Cardiac muscle cell (in vitro differentiated cells and primary cell): Measurements from ENCODE around the gene GAPVD1. TPM values are rescaled to one million over a fixed set of nuclear protein-coding genes. Genes with fewer than 3 reads are reported as not detected.

Experiments
- DNase-seq, 2 donors: peaks; one replicate each; pipeline versions ENCODE4 v3.0.0 to v3.0.0-alpha.2; 2010 to 2017; ENCODE audit warnings: low read depth in 1 of 2, low spot score in 1 of 2
- H3K27ac ChIP-seq: fragments of 200-600 bp; sonication (generic); 2 replicates; pipeline ENCODE4 v1.5.1; 2016
- H3K27me3 ChIP-seq: fragments of 200-600 bp; sonication (generic); 2 replicates; pipeline ENCODE4 v1.6.0; 2016; ENCODE audit warnings: control low read depth
- H3K36me3 ChIP-seq: fragments of 200-600 bp; sonication (generic); 2 replicates; pipeline ENCODE4 v1.5.1; 2016; ENCODE audit warnings: control low read depth
- H3K4me1 ChIP-seq: fragments of 200-600 bp; sonication (generic); 2 replicates; pipeline ENCODE4 v1.8.1; 2017; ENCODE audit warnings: low read depth, mild to moderate bottlenecking, mixed run types
- H3K4me3 ChIP-seq: fragments of 200-600 bp; sonication (generic); 2 replicates; pipeline ENCODE4 v1.5.1; 2016; ENCODE audit warnings: mild to moderate bottlenecking
- H3K9me3 ChIP-seq: fragments of 200-600 bp; sonication (generic); 2 replicates; pipeline ENCODE4 v1.5.1; 2017; ENCODE audit warnings: low read depth, mild to moderate bottlenecking, control low read depth
- polyA plus RNA-seq: library from polyadenylated mRNA; unstranded; fragments of >200 nt; fragmentation: Nextera tagmentation; extraction: Ambion mirVana; gene quantifications from 2 replicates; pipeline ENCODE4 v1.2.1, GENCODE V29; 2016
- total RNA-seq: library from RNA; depleted of rRNA; stranded (reverse); fragments of >200 nt; gene quantifications from 2 replicates; pipeline ENCODE4 v1.2.3, GENCODE V29; 2016
- TF ChIP-seq, protein P1 (sequence below): IDR thresholded peaks from 2 replicates; pipeline ENCODE4 v1.5.1; 2012; ENCODE audit warnings: low read depth, mild to moderate bottlenecking, low read length

Gene GAPVD1
- total and polyA plus RNA-seq, 2 experiments from 2014 or later, result 34.2 to 39.3 TPM

DNA sequence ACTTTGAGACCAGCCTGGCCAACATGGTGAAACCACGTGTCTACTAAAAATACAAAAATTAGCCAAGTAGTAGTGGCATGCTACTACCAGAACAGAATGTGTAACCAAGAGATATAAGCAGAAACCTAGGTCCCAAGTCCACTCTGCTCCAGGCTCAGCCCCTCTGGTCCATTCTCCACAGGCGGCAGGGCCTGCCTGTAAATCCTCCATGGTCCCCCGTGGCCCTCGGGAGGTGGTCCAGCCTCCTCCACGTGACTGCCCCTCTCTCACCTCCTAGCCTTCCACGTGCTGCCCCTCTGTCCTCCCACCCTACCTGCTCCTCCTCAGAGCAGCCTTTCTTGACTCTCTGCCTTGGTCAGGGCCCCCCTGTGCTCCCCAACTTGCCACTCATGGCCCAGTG, 127.4 kb downstream of the GAPVD1 start:
- TF ChIP-seq, protein P1, sequence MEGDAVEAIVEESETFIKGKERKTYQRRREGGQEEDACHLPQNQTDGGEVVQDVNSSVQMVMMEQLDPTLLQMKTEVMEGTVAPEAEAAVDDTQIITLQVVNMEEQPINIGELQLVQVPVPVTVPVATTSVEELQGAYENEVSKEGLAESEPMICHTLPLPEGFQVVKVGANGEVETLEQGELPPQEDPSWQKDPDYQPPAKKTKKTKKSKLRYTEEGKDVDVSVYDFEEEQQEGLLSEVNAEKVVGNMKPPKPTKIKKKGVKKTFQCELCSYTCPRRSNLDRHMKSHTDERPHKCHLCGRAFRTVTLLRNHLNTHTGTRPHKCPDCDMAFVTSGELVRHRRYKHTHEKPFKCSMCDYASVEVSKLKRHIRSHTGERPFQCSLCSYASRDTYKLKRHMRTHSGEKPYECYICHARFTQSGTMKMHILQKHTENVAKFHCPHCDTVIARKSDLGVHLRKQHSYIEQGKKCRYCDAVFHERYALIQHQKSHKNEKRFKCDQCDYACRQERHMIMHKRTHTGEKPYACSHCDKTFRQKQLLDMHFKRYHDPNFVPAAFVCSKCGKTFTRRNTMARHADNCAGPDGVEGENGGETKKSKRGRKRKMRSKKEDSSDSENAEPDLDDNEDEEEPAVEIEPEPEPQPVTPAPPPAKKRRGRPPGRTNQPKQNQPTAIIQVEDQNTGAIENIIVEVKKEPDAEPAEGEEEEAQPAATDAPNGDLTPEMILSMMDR, result no peak
- Histone ChIP-seq H3K4me1 (no peaks in the 10 kb centered on the region), H3K27me3 (no peaks in the 10 kb centered on the region), H3K27ac (no peak overlapping the region), H3K4me3 (no peak overlapping the region), H3K9me3 (no peaks in the 10 kb centered on the region), H3K36me3 (no peaks in the 10 kb centered on the region)
- no peak for DNase-seq

DNA sequence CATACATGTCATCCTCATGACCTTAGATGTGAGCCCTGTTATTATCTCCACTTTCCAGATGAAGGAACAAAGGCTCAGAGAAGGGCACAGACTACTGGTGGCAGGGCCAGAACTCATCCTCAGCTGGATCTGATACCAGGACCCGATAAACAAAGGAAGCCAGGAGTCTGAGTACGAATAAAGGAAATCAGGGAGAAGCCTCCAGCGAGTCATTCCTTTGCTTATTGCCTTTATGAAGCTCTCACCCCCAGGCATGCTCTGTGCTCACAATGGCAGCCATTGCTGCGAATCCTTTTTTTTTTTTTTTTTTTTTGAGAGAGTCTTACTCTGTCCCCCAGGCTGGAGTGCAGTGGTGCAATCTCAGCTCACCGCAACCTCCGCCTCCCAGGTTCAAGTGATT, 130.1 kb downstream of the GAPVD1 start:
- TF ChIP-seq, protein P1, result no peak
- Histone ChIP-seq H3K4me3 (no peak overlapping the region), H3K27me3 (no peaks in the 10 kb centered on the region), H3K4me1 (no peaks in the 10 kb centered on the region), H3K27ac (no peak overlapping the region), H3K9me3 (no peaks in the 10 kb centered on the region), H3K36me3 (no peaks in the 10 kb centered on the region)
- no peak for DNase-seq

DNA sequence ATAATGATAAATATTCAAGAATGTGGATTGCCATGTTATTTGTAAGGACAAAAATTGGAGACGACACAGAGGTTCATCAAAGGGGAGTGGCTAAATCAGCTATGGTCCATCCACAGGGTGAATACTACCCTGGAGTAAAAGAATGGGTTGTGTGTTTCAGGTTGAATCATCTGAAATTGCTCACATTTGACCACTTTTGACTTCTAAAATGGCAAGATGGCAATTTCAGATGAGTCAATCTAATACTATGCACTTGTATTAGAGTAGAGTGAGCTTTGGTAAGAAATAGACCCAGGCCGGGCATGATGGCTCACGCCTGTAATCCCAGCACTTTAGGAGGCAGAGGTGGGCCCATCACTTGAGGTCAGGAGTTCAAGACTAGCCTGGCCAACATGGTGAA, 131.8 kb downstream of the GAPVD1 start:
- no peaks in the 10 kb centered on the region for H3K36me3 ChIP-seq
- H3K4me3 ChIP-seq, result no peak overlapping the region
- no peak overlapping the region for H3K27ac ChIP-seq
- H3K4me1 ChIP-seq, result no peaks in the 10 kb centered on the region
- TF ChIP-seq, protein P1, result no peak
- no peak for DNase-seq
- no peaks in the 10 kb centered on the region for H3K27me3 ChIP-seq
- H3K9me3 ChIP-seq, result no peaks in the 10 kb centered on the region

DNA sequence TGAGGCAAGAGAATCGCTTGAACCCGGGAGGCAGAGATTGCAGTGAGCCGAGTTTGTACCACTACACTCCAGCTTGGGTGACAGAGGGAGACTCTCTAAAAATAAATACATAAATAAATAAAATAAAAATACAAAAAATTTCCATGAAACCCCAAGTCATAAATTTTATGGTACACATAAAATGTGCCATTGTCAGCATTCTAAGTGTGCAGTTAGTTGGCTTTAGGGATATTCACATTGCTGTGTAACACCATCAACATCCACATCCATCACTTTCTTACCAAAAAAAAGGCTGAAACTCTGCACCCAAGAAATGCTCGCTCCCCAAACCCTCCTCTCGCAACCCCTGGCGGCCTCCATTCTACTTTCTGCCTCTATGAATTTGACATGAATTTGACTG, 135.2 kb downstream of the GAPVD1 start:
- Histone ChIP-seq H3K9me3 (no peaks in the 10 kb centered on the region), H3K4me3 (no peak overlapping the region), H3K4me1 (no peaks in the 10 kb centered on the region), H3K27ac (no peak overlapping the region), H3K27me3 (no peaks in the 10 kb centered on the region), H3K36me3 (no peaks in the 10 kb centered on the region)
- TF ChIP-seq, protein P1, result no peak
- no peak for DNase-seq

DNA sequence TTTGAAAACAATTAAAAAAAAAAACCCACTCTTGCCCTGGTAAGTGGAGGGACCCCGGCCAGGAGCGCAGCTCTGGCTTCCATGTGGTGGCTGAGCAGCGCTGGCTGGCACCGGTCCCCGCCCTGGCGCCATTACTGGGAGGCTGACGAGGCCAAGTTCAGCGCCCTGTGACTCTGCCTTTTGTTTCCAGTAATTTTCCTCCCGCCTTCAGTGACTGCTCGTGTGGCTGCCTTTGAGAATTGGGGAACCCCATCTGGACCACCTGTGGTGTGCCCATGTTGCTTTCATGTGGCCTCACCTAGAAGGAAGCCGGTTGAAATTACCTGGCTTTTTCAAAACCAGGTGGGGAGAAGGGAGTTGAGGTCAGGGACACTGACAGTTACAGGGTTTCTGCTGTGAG, 136.1 kb downstream of the GAPVD1 start:
- Histone ChIP-seq H3K36me3 (no peaks in the 10 kb centered on the region), H3K4me1 (no peaks in the 10 kb centered on the region), H3K9me3 (no peaks in the 10 kb centered on the region), H3K27ac (no peak overlapping the region), H3K27me3 (no peaks in the 10 kb centered on the region), H3K4me3 (no peak overlapping the region)
- TF ChIP-seq, protein P1, result no peak
- DNase-seq, result no peak

DNA sequence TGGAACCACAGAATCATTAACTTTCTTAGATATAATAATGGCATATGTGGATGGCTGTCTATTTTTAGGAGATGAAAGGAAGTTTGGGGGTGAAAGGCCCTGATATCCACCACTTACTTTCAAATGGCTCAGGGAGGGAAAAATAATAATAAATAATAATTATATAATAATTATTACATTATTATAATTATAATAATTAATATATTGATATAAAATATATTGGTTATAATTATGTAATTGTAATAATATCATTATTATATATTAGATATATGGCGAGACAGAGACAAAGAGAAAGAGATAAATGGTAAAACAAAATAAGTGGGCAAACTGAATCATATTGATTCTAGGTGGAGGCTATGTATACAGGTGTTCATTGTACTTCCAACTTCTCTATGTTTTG, 136.6 kb downstream of the GAPVD1 start:
- TF ChIP-seq, protein P1, result no peak
- no peak overlapping the region for H3K27ac ChIP-seq
- no peaks in the 10 kb centered on the region for H3K36me3 ChIP-seq
- no peaks in the 10 kb centered on the region for H3K4me1 ChIP-seq
- H3K4me3 ChIP-seq, result no peak overlapping the region
- H3K27me3 ChIP-seq, result no peaks in the 10 kb centered on the region
- DNase-seq, result no peak
- no peaks in the 10 kb centered on the region for H3K9me3 ChIP-seq
